HEK293 (cell line): ENCODE data around the gene GMPR2.
A peak's percentile ranks its signal among the peaks of the same experiment; 100 is the strongest.

ENCODE experiments used
- CTCF ChIA-PET: fragments of 350-600 bp; formaldehyde crosslinking; extraction: SDS; loops from one replicate; lab custom pipeline; 2021; ENCODE audit warnings: antibody characterized with exemption; lab: Yijun Ruan, JAX
- POLR2A ChIA-PET: fragments of 300-600 bp; formaldehyde crosslinking; extraction: SDS; loops from one replicate; lab custom pipeline; 2020; ENCODE audit warnings: antibody characterized with exemption, inconsistent platforms; lab: Yijun Ruan, JAX
- H3K27ac ChIP-seq: fragments of 200-500 bp; sonication (Bioruptor generic); 2 replicates; pipeline ENCODE4 v1.5.1; 2014; ENCODE audit warnings: low read depth, low read length, control low read depth, inconsistent platforms; ENCODE audit errors: extremely low read depth
- H3K36me3 ChIP-seq, 2 experiments: fragments of 200-500 bp in 1 of 2; sonication (Bioruptor generic) in 1 of 2; 1 replicate in 1 of 2; 2 replicates in 1 of 2; pipeline ENCODE4 v1.5.1; 2014 to 2017; ENCODE audit warnings: inconsistent platforms in 2 of 2, low read length in 2 of 2; ENCODE audit not compliant: control insufficient read depth in 2 of 2, insufficient read depth in 1 of 2
- H3K4me1 ChIP-seq: fragments of 200-500 bp; sonication (Bioruptor generic); 2 replicates; pipeline ENCODE4 v1.5.1; 2014; ENCODE audit warnings: mild to moderate bottlenecking, low read length, inconsistent platforms; ENCODE audit not compliant: control insufficient read depth, insufficient read depth
- H3K4me3 ChIP-seq: 2 replicates; pipeline ENCODE4 v1.5.1; 2011; ENCODE audit warnings: low read depth, mild to moderate bottlenecking, control low read depth, low read length, moderate library complexity
- H3K9me3 ChIP-seq: fragments of 200-500 bp; sonication (Bioruptor generic); 2 replicates; pipeline ENCODE4 v1.5.1; 2014; ENCODE audit warnings: low read depth, low read length, inconsistent platforms; ENCODE audit not compliant: control insufficient read depth, insufficient read depth
- HOXC10 ChIP-seq: sonication (generic); formaldehyde crosslinking; IDR thresholded peaks from 2 replicates; pipeline ENCODE4 v1.8.1; 2023; ENCODE audit warnings: mild to moderate bottlenecking, missing genetic modification reagents
- KLF16 ChIP-seq: fragments of 450-650 bp; formaldehyde crosslinking; IDR thresholded peaks from 2 replicates; pipeline ENCODE4 v1.5.1; 2017; ENCODE audit warnings: missing biosample characterization, missing genetic modification characterization
- KLF9 ChIP-seq: fragments of 450-650 bp; formaldehyde crosslinking; IDR thresholded peaks from 2 replicates; pipeline ENCODE4 v1.5.1; 2016; ENCODE audit warnings: missing biosample characterization, missing genetic modification characterization, low read depth
- OSR2 ChIP-seq: fragments of 450-650 bp; formaldehyde crosslinking; IDR thresholded peaks from 2 replicates; pipeline ENCODE4 v1.5.1; 2016; ENCODE audit warnings: missing biosample characterization, missing genetic modification characterization
- ZFP41 ChIP-seq: fragments of 450-650 bp; formaldehyde crosslinking; IDR thresholded peaks from 2 replicates; pipeline ENCODE4 v1.5.1; 2016; ENCODE audit warnings: missing biosample characterization, missing genetic modification characterization, borderline replicate concordance
- ZNF155 ChIP-seq: fragments of 450-650 bp; formaldehyde crosslinking; IDR thresholded peaks from 2 replicates; pipeline ENCODE4 v1.5.1; 2016; ENCODE audit warnings: missing biosample characterization, missing genetic modification characterization
- ZNF157 ChIP-seq: fragments of 450-650 bp; formaldehyde crosslinking; IDR thresholded peaks from 2 replicates; pipeline ENCODE4 v1.5.1; 2016; ENCODE audit warnings: missing biosample characterization, missing genetic modification characterization
- ZNF311 ChIP-seq: fragments of 450-650 bp; formaldehyde crosslinking; IDR thresholded peaks from 2 replicates; pipeline ENCODE4 v1.5.1; 2017; ENCODE audit warnings: missing biosample characterization, missing genetic modification characterization, borderline replicate concordance
- ZNF324 ChIP-seq: fragments of 450-650 bp; formaldehyde crosslinking; IDR thresholded peaks from 2 replicates; pipeline ENCODE4 v1.5.1; 2016; ENCODE audit warnings: missing biosample characterization, missing genetic modification characterization
- ZNF391 ChIP-seq: fragments of 450-650 bp; formaldehyde crosslinking; IDR thresholded peaks from 2 replicates; pipeline ENCODE4 v1.5.1; 2016; ENCODE audit warnings: low read depth, missing biosample characterization, missing genetic modification characterization, borderline replicate concordance
- ZNF555 ChIP-seq: fragments of 450-650 bp; formaldehyde crosslinking; conservative IDR thresholded peaks from 2 replicates; pipeline ENCODE4 v1.5.1; 2017; ENCODE audit warnings: missing biosample characterization, mild to moderate bottlenecking, missing genetic modification characterization, inconsistent platforms
- ZNF560 ChIP-seq: fragments of 450-650 bp; formaldehyde crosslinking; IDR thresholded peaks from 2 replicates; pipeline ENCODE4 v1.5.1; 2017; ENCODE audit warnings: missing biosample characterization, missing genetic modification characterization, borderline replicate concordance
- ZNF626 ChIP-seq: fragments of 450-650 bp; sonication (Bioruptor Pico); formaldehyde crosslinking; IDR thresholded peaks from 2 replicates; pipeline ENCODE4 v1.5.1; 2018; ENCODE audit warnings: missing biosample characterization, missing genetic modification characterization, inconsistent platforms
- ZNF664 ChIP-seq: fragments of 450-650 bp; formaldehyde crosslinking; IDR thresholded peaks from 2 replicates; pipeline ENCODE4 v1.5.1; 2016; ENCODE audit warnings: missing biosample characterization, missing genetic modification characterization
- ZNF701 ChIP-seq: fragments of 450-650 bp; formaldehyde crosslinking; IDR thresholded peaks from 2 replicates; pipeline ENCODE4 v1.5.1; 2016; ENCODE audit warnings: missing biosample characterization, missing genetic modification characterization
- ZNF747 ChIP-seq: fragments of 450-650 bp; formaldehyde crosslinking; IDR thresholded peaks from 2 replicates; pipeline ENCODE4 v1.5.1; 2016; ENCODE audit warnings: missing biosample characterization, missing genetic modification characterization
- ZNF785 ChIP-seq: fragments of 450-650 bp; formaldehyde crosslinking; IDR thresholded peaks from 2 replicates; pipeline ENCODE4 v1.5.1; 2016; ENCODE audit warnings: missing biosample characterization, missing genetic modification characterization
- ZNF792 ChIP-seq: fragments of 450-650 bp; formaldehyde crosslinking; IDR thresholded peaks from 2 replicates; pipeline ENCODE4 v1.5.1; 2016; ENCODE audit warnings: missing biosample characterization, missing genetic modification characterization
- TF ChIP-seq, protein P1 (sequence below): fragments of 450-650 bp; formaldehyde crosslinking; IDR thresholded peaks from 2 replicates; pipeline ENCODE4 v1.5.1; 2016; ENCODE audit warnings: missing biosample characterization, missing genetic modification characterization, borderline replicate concordance
- TF ChIP-seq, protein P2 (sequence below): fragments of 450-650 bp; formaldehyde crosslinking; IDR thresholded peaks from 2 replicates; pipeline ENCODE4 v1.5.1; 2016; ENCODE audit warnings: missing biosample characterization, missing genetic modification characterization
- TF ChIP-seq, protein P3 (sequence below): fragments of 450-650 bp; formaldehyde crosslinking; IDR thresholded peaks from 2 replicates; pipeline ENCODE4 v1.5.1; 2016; ENCODE audit warnings: missing biosample characterization, missing genetic modification characterization
- TF ChIP-seq, protein P4 (sequence below): fragments of 450-650 bp; formaldehyde crosslinking; IDR thresholded peaks from 2 replicates; pipeline ENCODE4 v1.5.1; 2016; ENCODE audit warnings: missing biosample characterization, missing genetic modification characterization
- TF ChIP-seq, protein P5 (sequence below): fragments of 450-650 bp; formaldehyde crosslinking; optimal IDR thresholded peaks from 2 replicates; pipeline ENCODE3; 2016; ENCODE audit warnings: missing biosample characterization, mild to moderate bottlenecking, missing genetic modification characterization

The GMPR2 gene

DNA sequence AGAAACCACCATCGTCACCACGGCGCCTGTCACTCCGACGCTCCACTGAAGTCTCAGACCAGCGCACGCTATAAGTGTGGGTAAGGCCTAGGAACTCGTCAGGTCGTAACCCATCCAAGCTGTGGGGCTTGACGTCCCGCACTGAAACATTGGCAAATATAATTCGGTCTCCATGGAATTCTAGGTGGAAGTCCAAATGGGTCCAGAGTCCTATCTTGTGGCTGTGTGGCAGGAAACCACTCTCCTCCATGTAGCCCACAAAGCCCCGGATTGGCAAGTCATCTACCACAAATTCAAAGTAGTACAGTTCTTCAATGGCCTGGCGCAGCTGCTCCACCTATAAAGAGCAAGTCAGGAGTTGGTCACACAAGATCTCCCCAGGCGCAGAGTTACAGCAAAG lies 39.8 kb upstream of the GMPR2 start (continued):
- TF ChIP-seq, protein P1, sequence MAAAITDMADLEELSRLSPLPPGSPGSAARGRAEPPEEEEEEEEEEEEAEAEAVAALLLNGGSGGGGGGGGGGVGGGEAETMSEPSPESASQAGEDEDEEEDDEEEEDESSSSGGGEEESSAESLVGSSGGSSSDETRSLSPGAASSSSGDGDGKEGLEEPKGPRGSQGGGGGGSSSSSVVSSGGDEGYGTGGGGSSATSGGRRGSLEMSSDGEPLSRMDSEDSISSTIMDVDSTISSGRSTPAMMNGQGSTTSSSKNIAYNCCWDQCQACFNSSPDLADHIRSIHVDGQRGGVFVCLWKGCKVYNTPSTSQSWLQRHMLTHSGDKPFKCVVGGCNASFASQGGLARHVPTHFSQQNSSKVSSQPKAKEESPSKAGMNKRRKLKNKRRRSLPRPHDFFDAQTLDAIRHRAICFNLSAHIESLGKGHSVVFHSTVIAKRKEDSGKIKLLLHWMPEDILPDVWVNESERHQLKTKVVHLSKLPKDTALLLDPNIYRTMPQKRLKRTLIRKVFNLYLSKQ = no peak
- TF ChIP-seq ZNF324 (tag by site-specific recombination) (no peak), ZNF626 (tag by site-specific recombination) (no peak), OSR2 (tag by site-specific recombination) (no peak)
- TF ChIP-seq, protein P2, sequence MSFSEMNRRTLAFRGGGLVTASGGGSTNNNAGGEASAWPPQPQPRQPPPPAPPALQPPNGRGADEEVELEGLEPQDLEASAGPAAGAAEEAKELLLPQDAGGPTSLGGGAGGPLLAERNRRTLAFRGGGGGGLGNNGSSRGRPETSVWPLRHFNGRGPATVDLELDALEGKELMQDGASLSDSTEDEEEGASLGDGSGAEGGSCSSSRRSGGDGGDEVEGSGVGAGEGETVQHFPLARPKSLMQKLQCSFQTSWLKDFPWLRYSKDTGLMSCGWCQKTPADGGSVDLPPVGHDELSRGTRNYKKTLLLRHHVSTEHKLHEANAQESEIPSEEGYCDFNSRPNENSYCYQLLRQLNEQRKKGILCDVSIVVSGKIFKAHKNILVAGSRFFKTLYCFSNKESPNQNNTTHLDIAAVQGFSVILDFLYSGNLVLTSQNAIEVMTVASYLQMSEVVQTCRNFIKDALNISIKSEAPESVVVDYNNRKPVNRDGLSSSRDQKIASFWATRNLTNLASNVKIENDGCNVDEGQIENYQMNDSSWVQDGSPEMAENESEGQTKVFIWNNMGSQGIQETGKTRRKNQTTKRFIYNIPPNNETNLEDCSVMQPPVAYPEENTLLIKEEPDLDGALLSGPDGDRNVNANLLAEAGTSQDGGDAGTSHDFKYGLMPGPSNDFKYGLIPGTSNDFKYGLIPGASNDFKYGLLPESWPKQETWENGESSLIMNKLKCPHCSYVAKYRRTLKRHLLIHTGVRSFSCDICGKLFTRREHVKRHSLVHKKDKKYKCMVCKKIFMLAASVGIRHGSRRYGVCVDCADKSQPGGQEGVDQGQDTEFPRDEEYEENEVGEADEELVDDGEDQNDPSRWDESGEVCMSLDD (tag by site-specific recombination) = no peak

DNA sequence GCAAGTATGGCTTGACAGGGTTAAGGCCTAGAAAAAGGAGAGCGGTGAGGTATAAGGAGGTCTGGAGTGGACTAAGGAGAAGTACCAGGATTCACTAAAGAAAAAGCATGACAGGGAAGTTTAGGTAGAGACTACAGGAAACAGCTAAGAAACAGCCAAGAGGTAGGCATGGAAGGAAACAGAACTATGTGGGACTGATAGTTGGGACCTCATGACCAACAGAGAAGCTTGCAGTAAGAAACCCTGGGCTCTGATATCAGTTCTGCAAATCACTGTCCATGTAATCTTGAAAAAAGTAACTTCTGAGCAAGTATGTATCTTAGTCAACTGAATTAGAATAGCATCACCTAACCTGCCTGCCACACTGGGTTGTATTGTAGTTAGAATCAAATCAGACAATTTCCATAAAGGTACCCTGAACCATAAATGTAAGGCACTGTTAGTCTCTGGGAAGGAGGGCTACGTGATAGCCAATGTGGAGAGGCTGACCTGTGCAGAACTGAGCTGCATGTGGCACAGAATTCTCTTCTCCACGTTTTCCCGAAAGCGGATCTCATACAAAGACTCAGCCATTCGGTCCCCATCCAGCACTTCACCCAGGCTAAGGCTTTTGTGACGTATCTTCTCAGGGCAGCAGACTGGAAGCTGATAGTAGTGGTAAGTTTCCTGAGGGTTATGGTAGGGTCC lies 38.4 kb upstream of the GMPR2 start:
- Histone ChIP-seq H3K9me3 (no peaks in the 10 kb centered on the region), H3K4me3 (peak overlapping the region; percentile 89; the same call in 1 of the 2 replicates), H3K4me1 (peaks cover 4% of the 10 kb centered on the region; the same call in 1 of the 2 replicates), H3K27ac (peak overlapping the region; percentile 97), H3K36me3 (peaks cover 6 to 53% of the 10 kb centered on the region in 2 experiments)
- TF ChIP-seq ZNF792 (tag by site-specific recombination) (no peak), ZNF391 (tag by site-specific recombination) (no peak), ZNF157 (tag by site-specific recombination) (no peak), KLF9 (tag by site-specific recombination) (no peak), ZNF701 (no peak), ZNF747 (tag by site-specific recombination) (no peak), ZNF664 (no peak)
- TF ChIP-seq, protein P3, sequence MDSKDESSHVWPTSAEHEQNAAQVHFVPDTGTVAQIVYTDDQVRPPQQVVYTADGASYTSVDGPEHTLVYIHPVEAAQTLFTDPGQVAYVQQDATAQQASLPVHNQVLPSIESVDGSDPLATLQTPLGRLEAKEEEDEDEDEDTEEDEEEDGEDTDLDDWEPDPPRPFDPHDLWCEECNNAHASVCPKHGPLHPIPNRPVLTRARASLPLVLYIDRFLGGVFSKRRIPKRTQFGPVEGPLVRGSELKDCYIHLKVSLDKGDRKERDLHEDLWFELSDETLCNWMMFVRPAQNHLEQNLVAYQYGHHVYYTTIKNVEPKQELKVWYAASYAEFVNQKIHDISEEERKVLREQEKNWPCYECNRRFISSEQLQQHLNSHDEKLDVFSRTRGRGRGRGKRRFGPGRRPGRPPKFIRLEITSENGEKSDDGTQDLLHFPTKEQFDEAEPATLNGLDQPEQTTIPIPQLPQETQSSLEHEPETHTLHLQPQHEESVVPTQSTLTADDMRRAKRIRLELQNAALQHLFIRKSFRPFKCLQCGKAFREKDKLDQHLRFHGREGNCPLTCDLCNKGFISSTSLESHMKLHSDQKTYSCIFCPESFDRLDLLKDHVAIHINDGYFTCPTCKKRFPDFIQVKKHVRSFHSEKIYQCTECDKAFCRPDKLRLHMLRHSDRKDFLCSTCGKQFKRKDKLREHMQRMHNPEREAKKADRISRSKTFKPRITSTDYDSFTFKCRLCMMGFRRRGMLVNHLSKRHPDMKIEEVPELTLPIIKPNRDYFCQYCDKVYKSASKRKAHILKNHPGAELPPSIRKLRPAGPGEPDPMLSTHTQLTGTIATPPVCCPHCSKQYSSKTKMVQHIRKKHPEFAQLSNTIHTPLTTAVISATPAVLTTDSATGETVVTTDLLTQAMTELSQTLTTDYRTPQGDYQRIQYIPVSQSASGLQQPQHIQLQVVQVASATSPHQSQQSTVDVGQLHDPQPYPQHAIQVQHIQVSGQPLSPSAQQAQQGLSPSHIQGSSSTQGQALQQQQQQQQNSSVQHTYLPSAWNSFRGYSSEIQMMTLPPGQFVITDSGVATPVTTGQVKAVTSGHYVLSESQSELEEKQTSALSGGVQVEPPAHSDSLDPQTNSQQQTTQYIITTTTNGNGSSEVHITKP (tag by site-specific recombination) = no peak
- ChIA-PET POLR2A (interaction anchor here (0.9 to 4.1 kb wide), 7 partner anchors 19 to 100 kb away, joined by 5 to 43 read pairs (median 9); partner anchors contain the start of genes CHMP4A, IRF9, MDP1 and PCK2), CTCF (interaction anchor here (0.6 to 2.4 kb wide), 2 partner anchors 34 to 49 kb away, joined by 3 to 10 read pairs; partner anchors contain the start of gene IRF9)

DNA sequence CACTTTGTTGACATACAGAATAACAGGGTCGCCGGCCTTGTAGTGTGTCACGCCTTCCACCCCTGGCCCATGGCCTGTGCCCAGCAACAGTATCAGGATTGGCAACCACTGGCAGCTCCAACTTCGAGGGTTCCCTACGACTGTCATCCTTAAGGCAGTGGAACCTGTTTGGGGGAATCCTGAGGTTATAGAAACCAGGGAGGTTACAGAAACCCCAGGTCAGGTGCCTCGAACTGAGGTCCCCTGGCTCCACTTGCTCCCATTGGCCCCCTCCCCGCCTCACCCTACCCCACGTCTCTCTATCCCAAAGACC lies 37.9 kb upstream of the GMPR2 start:
- Histone ChIP-seq H3K27ac (peak overlapping the region; percentile 97), H3K36me3 (peaks cover 8 to 50% of the 10 kb centered on the region in 2 experiments)
- CTCF ChIA-PET = interaction anchor here (0.7 to 2.4 kb wide), 2 partner anchors 34 to 235 kb away, joined by 3 to 10 read pairs; partner anchors contain the start of gene IRF9
- TF ChIP-seq HOXC10 (no peak), ZNF785 (tag by site-specific recombination) (no peak), ZNF155 (tag by site-specific recombination) (no peak), ZNF311 (no peak), ZNF560 (tag by site-specific recombination) (no peak), ZFP41 (tag by site-specific recombination) (no peak), ZNF555 (no peak), KLF16 (no peak)
- TF ChIP-seq, protein P4, sequence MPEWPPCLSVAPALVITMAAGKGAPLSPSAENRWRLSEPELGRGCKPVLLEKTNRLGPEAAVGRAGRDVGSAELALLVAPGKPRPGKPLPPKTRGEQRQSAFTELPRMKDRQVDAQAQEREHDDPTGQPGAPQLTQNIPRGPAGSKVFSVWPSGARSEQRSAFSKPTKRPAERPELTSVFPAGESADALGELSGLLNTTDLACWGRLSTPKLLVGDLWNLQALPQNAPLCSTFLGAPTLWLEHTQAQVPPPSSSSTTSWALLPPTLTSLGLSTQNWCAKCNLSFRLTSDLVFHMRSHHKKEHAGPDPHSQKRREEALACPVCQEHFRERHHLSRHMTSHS (tag by site-specific recombination) = no peak
- TF ChIP-seq, protein P5, sequence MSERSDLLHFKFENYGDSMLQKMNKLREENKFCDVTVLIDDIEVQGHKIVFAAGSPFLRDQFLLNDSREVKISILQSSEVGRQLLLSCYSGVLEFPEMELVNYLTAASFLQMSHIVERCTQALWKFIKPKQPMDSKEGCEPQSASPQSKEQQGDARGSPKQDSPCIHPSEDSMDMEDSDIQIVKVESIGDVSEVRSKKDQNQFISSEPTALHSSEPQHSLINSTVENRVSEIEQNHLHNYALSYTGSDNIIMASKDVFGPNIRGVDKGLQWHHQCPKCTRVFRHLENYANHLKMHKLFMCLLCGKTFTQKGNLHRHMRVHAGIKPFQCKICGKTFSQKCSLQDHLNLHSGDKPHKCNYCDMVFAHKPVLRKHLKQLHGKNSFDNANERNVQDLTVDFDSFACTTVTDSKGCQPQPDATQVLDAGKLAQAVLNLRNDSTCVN (tag by site-specific recombination) = no peak

More for the DNA sequence above, 37.9 kb upstream of the GMPR2 start:
- H3K4me3 ChIP-seq = peak overlapping the region; percentile 89
- H3K4me1 ChIP-seq = peaks cover 4% of the 10 kb centered on the region; the same call in 1 of the 2 replicates
- H3K9me3 ChIP-seq = no peaks in the 10 kb centered on the region
- POLR2A ChIA-PET = interaction anchor here (0.8 to 4.1 kb wide), 12 partner anchors 8 to 159 kb away, joined by 3 to 43 read pairs (median 6); partner anchors contain the start of genes CHMP4A, EMC9, IRF9 and MDP1
